Activated CD8-positive, alpha-beta memory T cell treated with anti-CD3 and anti-CD28 coated beads for 48 hours (primary cell): Measurements from ENCODE around the gene AFAP1L2.

Experiments
- DNase-seq, 3 experiments: peaks; one replicate each; pipeline ENCODE4 v3.0.0-alpha.2; 2020; ENCODE audit warnings: low read depth in 2 of 3, low spot score in 2 of 3

Gene AFAP1L2

DNA sequence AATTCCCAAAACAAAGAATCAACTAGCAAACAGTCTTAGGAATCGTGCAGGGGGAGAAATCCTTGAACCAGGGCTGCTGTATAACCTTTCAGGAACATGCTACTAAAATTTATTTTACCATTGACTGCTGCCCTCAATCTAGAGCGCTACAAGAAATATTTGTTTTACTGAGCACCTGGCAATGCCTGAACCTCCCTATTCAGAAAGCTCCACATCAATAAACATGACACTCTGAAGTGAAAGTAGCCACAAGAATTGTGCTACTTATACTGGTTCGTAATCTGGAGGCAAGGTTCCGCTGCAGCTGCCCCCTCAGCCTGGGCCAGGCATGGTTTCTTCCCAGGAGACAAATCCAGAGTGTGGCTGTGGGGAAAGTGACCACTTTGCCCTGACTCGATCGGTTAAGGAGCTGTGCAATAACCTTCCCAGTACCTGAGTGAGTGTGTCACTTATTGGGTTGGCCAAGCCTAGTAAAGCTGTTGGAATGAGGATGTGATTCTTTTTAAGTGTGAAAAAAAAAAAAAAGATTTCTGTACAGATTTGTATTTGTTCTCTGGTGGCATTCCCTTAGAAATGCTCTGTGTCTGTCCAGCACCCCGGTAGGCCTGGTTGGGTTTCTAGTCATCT lies 157.5 kb downstream of the AFAP1L2 start:
- DNase-seq, result no peak

DNA sequence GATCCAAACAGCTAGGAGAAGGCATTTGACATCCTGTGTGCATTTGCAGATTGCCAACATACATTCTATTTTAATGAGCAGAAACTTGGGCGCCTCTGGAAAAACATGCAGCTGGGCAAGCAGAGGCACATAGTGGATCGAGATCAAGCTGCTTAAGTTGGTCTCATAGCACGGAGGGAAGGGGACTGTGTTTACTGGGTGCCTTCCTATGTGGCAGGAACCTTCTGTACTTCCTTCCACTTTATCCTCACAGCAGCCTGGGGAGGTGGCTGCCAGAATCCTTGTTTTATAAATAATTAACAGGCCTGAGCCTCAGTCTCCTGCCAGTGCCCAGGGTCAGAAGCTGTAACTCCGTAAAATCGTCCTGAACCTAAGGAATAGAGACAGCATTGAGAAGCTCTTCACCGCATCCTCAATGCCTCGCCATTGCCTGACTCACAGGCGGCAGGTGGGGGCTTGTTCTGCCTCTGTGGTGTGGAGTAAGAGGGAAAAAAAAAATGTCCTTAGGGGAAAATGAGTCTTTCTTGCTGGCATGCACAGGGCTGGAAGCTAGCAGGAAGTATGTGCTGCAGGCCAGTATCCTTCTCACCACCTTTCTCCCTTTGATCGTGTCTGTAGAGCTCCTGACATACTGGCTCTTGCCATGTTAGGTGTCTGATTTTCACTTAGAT lies 159.0 kb downstream of the AFAP1L2 start:
- no peak for DNase-seq
